ENCODE data around the gene TPRN.

DNA sequence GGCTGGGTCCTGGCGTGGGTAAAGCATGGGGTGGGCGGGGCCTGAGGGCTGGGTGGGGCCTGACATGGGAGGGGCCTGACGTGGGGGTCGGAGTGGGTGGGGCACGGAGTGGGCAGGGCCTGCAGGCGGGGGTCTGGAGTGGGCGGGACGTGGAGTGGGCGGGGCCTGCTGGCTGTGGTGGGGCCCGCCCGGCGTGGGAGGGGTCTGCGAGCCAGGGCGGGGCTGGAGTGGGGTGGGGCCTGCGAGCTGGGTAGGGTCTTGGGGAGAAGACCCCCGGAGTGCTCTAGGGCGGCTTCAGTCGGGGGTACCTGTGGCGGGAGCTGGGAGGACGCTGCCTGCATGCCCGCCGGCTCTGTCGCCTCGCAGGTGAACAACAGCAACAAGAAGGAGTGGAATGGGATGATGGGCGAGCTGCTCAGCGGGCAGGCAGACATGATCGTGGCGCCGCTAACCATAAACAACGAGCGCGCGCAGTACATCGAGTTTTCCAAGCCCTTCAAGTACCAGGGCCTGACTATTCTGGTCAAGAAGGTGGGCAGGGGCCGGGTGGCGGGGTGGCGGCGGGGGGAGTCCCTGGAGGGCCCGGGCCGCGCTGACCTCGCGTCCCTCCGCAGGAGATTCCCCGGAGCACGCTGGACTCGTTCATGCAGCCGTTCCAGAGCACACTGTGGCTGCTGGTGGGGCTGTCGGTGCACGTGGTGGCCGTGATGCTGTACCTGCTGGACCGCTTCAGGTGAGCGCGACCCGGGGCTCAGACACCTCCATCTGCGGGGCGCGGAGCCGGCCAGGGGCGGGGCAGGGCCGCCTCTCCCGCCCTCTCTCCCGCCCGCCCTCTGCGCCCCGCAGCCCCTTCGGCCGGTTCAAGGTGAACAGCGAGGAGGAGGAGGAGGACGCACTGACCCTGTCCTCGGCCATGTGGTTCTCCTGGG, 38.7 kb downstream of the TPRN start:
- TF ChIP-seq CTCF (conservative IDR thresholded peaks at IDR 0.05; ENCODE audit: low read length) (no peak), EZH2phosphoT487 (IDR thresholded peaks at IDR 0.05; ENCODE audit: borderline replicate concordance) (no peak)

Data from Loucy (cell line).